A549 (cell line): ENCODE data around the gene CAMTA1. TPM values are rescaled to one million over a fixed set of nuclear protein-coding genes. Genes with fewer than 3 reads are reported as not detected.

ENCODE experiments used
- ATAC-seq, 2 experiments: fragments of 200-7000 bp in 1 of 2; fragments of >200 bp in 1 of 2; cut with Nextera tagmentation in 1 of 2; cut with Tn5 transposase in 1 of 2; 3 replicates each; pipeline versions ENCODE4 v1.8.0 to v1.9.1; 2018 to 2020; ENCODE audit warnings: mild to moderate bottlenecking in 1 of 2, moderate library complexity in 1 of 2
- CTCF ChIA-PET: fragments of 300-600 bp; sonication (Branson Sonifier 250); formaldehyde crosslinking; extraction: SDS; loops from one replicate; lab custom pipeline; 2021; ENCODE audit warnings: antibody characterized with exemption, inconsistent platforms; lab: Yijun Ruan, JAX
- POLR2A ChIA-PET: fragments of 350-600 bp; formaldehyde crosslinking; extraction: SDS; loops from one replicate; lab custom pipeline; 2021; ENCODE audit warnings: antibody characterized with exemption, inconsistent platforms; lab: Yijun Ruan, JAX
- DNase-seq, 2 experiments: peaks; one replicate each; pipeline versions ENCODE4 v3.0.0 to v3.0.0-alpha.2; 2011 to 2016; ENCODE audit warnings: low read depth in 1 of 2, low spot score in 1 of 2
- FAIRE-seq: peaks from 2 replicates; lab custom pipeline; 2011; peaks lifted over from hg19 to GRCh38; lab: Jason Lieb, UNC
- H3K27ac ChIP-seq, 2 experiments: fragments of >200 bp; sonication (Bioruptor Twin); formaldehyde crosslinking; 3 replicates each; pipeline ENCODE4 v1.5.1; 2016 to 2017
- H3K4me1 ChIP-seq: fragments of >200 bp; sonication (Bioruptor Twin); formaldehyde crosslinking; 3 replicates; pipeline ENCODE4 v1.6.1; 2016
- H3K4me2 ChIP-seq: fragments of >200 bp; sonication (Bioruptor Twin); formaldehyde crosslinking; 3 replicates; pipeline ENCODE4 v1.6.1; 2016
- H3K4me3 ChIP-seq: fragments of >200 bp; sonication (Bioruptor Twin); formaldehyde crosslinking; 3 replicates; pipeline ENCODE4 v1.5.1; 2016
- H3K9me3 ChIP-seq: fragments of >200 bp; sonication (Bioruptor Twin); formaldehyde crosslinking; 3 replicates; pipeline ENCODE4 v1.6.1; 2016
- CBX8 ChIP-seq: fragments of 200-600 bp; sonication (generic); IDR thresholded peaks from 2 replicates; pipeline ENCODE4 v1.6.1; 2016
- CHD2 ChIP-seq: fragments of 150-350 bp; IDR thresholded peaks from 2 replicates; pipeline ENCODE4 v1.6.1; 2014; ENCODE audit warnings: low read length; ENCODE audit not compliant: partially characterized antibody
- CHD4 ChIP-seq: fragments of 200-600 bp; sonication (generic); IDR thresholded peaks from 2 replicates; pipeline ENCODE4 v1.6.1; 2016; ENCODE audit warnings: antibody characterized with exemption, mild to moderate bottlenecking, borderline replicate concordance
- CTCF ChIP-seq: fragments of >200 bp; sonication (Bioruptor Twin); formaldehyde crosslinking; IDR thresholded peaks from 3 replicates; pipeline ENCODE4 v1.5.1; 2016
- EHMT2 ChIP-seq: fragments of 200-600 bp; sonication (generic); IDR thresholded peaks from 2 replicates; pipeline ENCODE4 v1.6.1; 2016; ENCODE audit warnings: antibody characterized with exemption, low read depth, mild to moderate bottlenecking, moderate library complexity
- EP300 ChIP-seq, 2 experiments: fragments of >200 bp; sonication (Bioruptor Twin); formaldehyde crosslinking; IDR thresholded peaks; 2 replicates in 1 of 2; 3 replicates in 1 of 2; pipeline ENCODE4 v1.6.1; 2016 to 2017
- ESRRA ChIP-seq: fragments of 150-350 bp; IDR thresholded peaks from 2 replicates; pipeline ENCODE4 v1.6.1; 2014; ENCODE audit warnings: mild to moderate bottlenecking, low read length, borderline replicate concordance
- FOXS1 ChIP-seq: fragments of 250-450 bp; sonication (Bioruptor Pico); IDR thresholded peaks from 2 replicates; pipeline ENCODE4 v1.5.0; 2020; ENCODE audit warnings: mild to moderate bottlenecking, moderate library complexity
- GATA3 ChIP-seq: IDR thresholded peaks from 2 replicates; pipeline ENCODE4 v1.6.1; 2012; ENCODE audit warnings: borderline replicate concordance
- HDAC2 ChIP-seq: fragments of 200-600 bp; sonication (generic); IDR thresholded peaks from 2 replicates; pipeline ENCODE4 v1.6.1; 2016
- HES2 ChIP-seq: fragments of >200 bp; sonication (Bioruptor Twin); formaldehyde crosslinking; IDR thresholded peaks from 2 replicates; pipeline ENCODE4 v1.6.1; 2016
- JUNB ChIP-seq: fragments of >200 bp; sonication (Bioruptor Twin); formaldehyde crosslinking; IDR thresholded peaks from 2 replicates; pipeline ENCODE4 v1.6.1; 2016
- KDM1A ChIP-seq: fragments of 200-600 bp; sonication (generic); IDR thresholded peaks from 2 replicates; pipeline ENCODE4 v1.6.1; 2016; ENCODE audit warnings: low read depth, mild to moderate bottlenecking
- MAX ChIP-seq: IDR thresholded peaks from 2 replicates; pipeline ENCODE4 v1.6.1; 2012
- MAZ ChIP-seq: fragments of 150-350 bp; IDR thresholded peaks from 2 replicates; pipeline ENCODE4 v1.6.1; 2014; ENCODE audit warnings: antibody characterized with exemption, low read depth, low read length, borderline replicate concordance
- MYC ChIP-seq: IDR thresholded peaks from 2 replicates; pipeline ENCODE4 v1.6.1; 2012; ENCODE audit warnings: mild to moderate bottlenecking, inconsistent platforms, low read length, improper control_type of control experiment, borderline replicate concordance
- NFE2L2 ChIP-seq: fragments of 150-350 bp; conservative IDR thresholded peaks from 2 replicates; pipeline ENCODE4 v1.6.1; 2014; ENCODE audit warnings: low read length
- NR3C1 ChIP-seq: fragments of >200 bp; sonication (Bioruptor Twin); formaldehyde crosslinking; IDR thresholded peaks from 3 replicates; pipeline ENCODE4 v1.6.1; 2017
- POLR2AphosphoS2 ChIP-seq: conservative IDR thresholded peaks from 2 replicates; pipeline ENCODE4 v1.6.1; 2012; ENCODE audit warnings: low read length, improper control_type of control experiment, inconsistent platforms
- RAD21 ChIP-seq, 2 experiments: fragments of >200 bp in 1 of 2; sonication (Bioruptor Twin) in 1 of 2; formaldehyde crosslinking in 1 of 2; IDR thresholded peaks in 1 of 2; conservative IDR thresholded peaks in 1 of 2; 2 replicates in 1 of 2; 3 replicates in 1 of 2; pipeline ENCODE4 v1.6.1; 2012 to 2018; ENCODE audit warnings: inconsistent platforms in 1 of 2
- REST ChIP-seq: fragments of 200-600 bp; sonication (generic); IDR thresholded peaks from 2 replicates; pipeline ENCODE4 v1.6.1; 2016; ENCODE audit warnings: antibody characterized with exemption, mild to moderate bottlenecking, moderate library complexity
- RNF2 ChIP-seq: fragments of 200-600 bp; sonication (generic); IDR thresholded peaks from 2 replicates; pipeline ENCODE4 v1.6.1; 2016; ENCODE audit warnings: low read depth, mild to moderate bottlenecking, antibody characterized with exemption, moderate library complexity, borderline replicate concordance
- SMC3 ChIP-seq: fragments of >200 bp; sonication (Bioruptor Twin); formaldehyde crosslinking; IDR thresholded peaks from 3 replicates; pipeline ENCODE4 v1.6.1; 2018; ENCODE audit warnings: inconsistent platforms
- USF2 ChIP-seq: fragments of 450-650 bp; IDR thresholded peaks from 2 replicates; pipeline ENCODE4 v1.6.1; 2014; ENCODE audit warnings: antibody characterized with exemption
- WGBS: methylation state at CpG from one replicate; pipeline ENCODE4 v1.1.6; 2017; ENCODE audit errors: missing lambda C conversion rate; 5-methylcytosine and 5-hydroxymethylcytosine counted together
- polyA plus RNA-seq, 4 experiments: library from polyadenylated mRNA; depleted of rRNA in 3 of 4; stranded (reverse); fragments of >200 nt; fragmentation: RNase III in 1 of 4; extraction: RNeasy Plus Mini Kit Qiagen cat#74134 plus additional on column Dnase treatment in 1 of 4; gene quantifications; 2 replicates in 3 of 4; 3 replicates in 1 of 4; pipeline ENCODE4 v1.2.3, GENCODE V29; 2011 to 2017

The CAMTA1 gene
- polyA plus RNA-seq, 2 of the 4 experiments (the other 2 are of a cell fraction): 58.8 to 75.0 TPM

- H3K27ac ChIP-seq: no peak overlapping the region
- no peak overlapping the region for H3K4me3 ChIP-seq
- H3K9me3 ChIP-seq: no peaks in the 10 kb centered on the region
- no peaks in the 10 kb centered on the region for H3K4me1 ChIP-seq
- no peak for TF ChIP-seq EHMT2
- TF ChIP-seq SMC3: no peak
- TF ChIP-seq, all 56 proteins: peak for 0
- ChIA-PET CTCF (interaction anchor here (1.2 to 11.5 kb wide), 9 partner anchors 9 to 152 kb away, joined by 3 to 410 read pairs (median 36); no protein-coding TSS in a partner anchor), POLR2A (no interaction called here)
- no peak overlapping the region for H3K4me2 ChIP-seq
- DNase-seq: no peak
- FAIRE-seq: no peak
- ATAC-seq: no peak
- 49% methylated on average over 3 of the region's 3 CpGs for WGBS
These were observed 969.0 kb downstream of the CAMTA1 start for GRCh38 chr1:7754234-7754633.

GRCh38 chr1:7755448-7755847 lies 970.2 kb downstream of the CAMTA1 start:
- POLR2A ChIA-PET: no interaction called here

GRCh38 chr1:7760245-7760644 lies 975.0 kb downstream of the CAMTA1 start:
- no peaks in the 10 kb centered on the region for H3K4me1 ChIP-seq
- no peak overlapping the region for H3K27ac ChIP-seq
- 84% methylated on average over 6 of the region's 6 CpGs for WGBS
- ChIA-PET CTCF (interaction anchor here (0.6 to 7.4 kb wide), 3 partner anchors 91 to 856 kb away, joined by 3 to 75 read pairs (median 3); no protein-coding TSS in a partner anchor), POLR2A (no interaction called here)
- H3K9me3 ChIP-seq: no peaks in the 10 kb centered on the region
- no peak for ATAC-seq
- no peak overlapping the region for H3K4me2 ChIP-seq
- no peak for FAIRE-seq
- TF ChIP-seq EP300 (IDR thresholded peaks at IDR 0.05) (no peak), FOXS1 (CRISPR knock-in tag) (no peak), SMC3 (no peak), MAZ (no peak), MYC (no peak)
- TF ChIP-seq, all 56 proteins: peak for 0
- no peak for DNase-seq
- no peak overlapping the region for H3K4me3 ChIP-seq

More at GRCh38 chr1:7755448-7755847, 970.2 kb downstream of the CAMTA1 start:
- TF ChIP-seq HES2: no peak
- no peak for TF ChIP-seq MAX
- no peak for TF ChIP-seq RNF2
- peak in 1 of 2 experiments; percentile 19; a peak in 1 of 5 replicates for TF ChIP-seq RAD21 (conservative IDR thresholded peaks at IDR 0.05 in 1 of 2, IDR thresholded peaks at IDR 0.05 in 1 of 2)
- no peak for TF ChIP-seq HDAC2
- TF ChIP-seq CBX8: no peak
- no peak for TF ChIP-seq GATA3
- TF ChIP-seq JUNB: no peak
- TF ChIP-seq NR3C1: no peak
- 0 out of 3 replicates have a peak, but pooled peaks have one; percentile 15 for TF ChIP-seq SMC3
- TF ChIP-seq CHD2: no peak
- ATAC-seq (peak; percentile 56 to 82; a peak in 3 of 6 replicates), DNase-seq (peak in 1 of 2 experiments; percentile 17), FAIRE-seq (no peak)
- no peaks in the 10 kb centered on the region for H3K9me3 ChIP-seq
- CTCF ChIA-PET: interaction anchor here (0.8 to 11.5 kb wide), 6 partner anchors 10 to 88 kb away, joined by 3 to 410 read pairs (median 23); no protein-coding TSS in a partner anchor
- H3K4me3 ChIP-seq: no peak overlapping the region
- H3K4me2 ChIP-seq: no peak overlapping the region
- WGBS: 78% methylated on average over 1 of the region's 1 CpG
- H3K27ac ChIP-seq: no peak overlapping the region
- no peaks in the 10 kb centered on the region for H3K4me1 ChIP-seq

- Histone ChIP-seq H3K4me1 (no peaks in the 10 kb centered on the region), H3K27ac (no peak overlapping the region), H3K4me2 (no peak overlapping the region), H3K9me3 (no peaks in the 10 kb centered on the region), H3K4me3 (no peak overlapping the region)
- FAIRE-seq: no peak
- POLR2A ChIA-PET: no interaction called here
- no peak for DNase-seq
- CTCF ChIA-PET: interaction anchor here (1.0 to 7.4 kb wide), 4 partner anchors 8 to 935 kb away, joined by 3 to 75 read pairs (median 7); no protein-coding TSS in a partner anchor
- no peak for ATAC-seq
- WGBS: 72% methylated on average over 3 of the region's 3 CpGs
- TF ChIP-seq RNF2 (no peak), CTCF (no peak), CHD4 (no peak), MYC (no peak), ESRRA (no peak), REST (no peak), USF2 (no peak), KDM1A (no peak), POLR2AphosphoS2 (no peak), SMC3 (no peak), FOXS1 (CRISPR knock-in tag) (no peak), NFE2L2 (no peak)
These were observed 975.8 kb downstream of the CAMTA1 start for GRCh38 chr1:7761103-7761502.
